GM19023 (cell line): ENCODE data around the gene PXT1.
A peak's percentile ranks its signal among the peaks of the same experiment; 100 is the strongest.
"Not testable (repeated sequence)": the region's sequence is repeated elsewhere in the genome, so short reads cannot be mapped to it uniquely, and the experiment has no call there.

ENCODE experiments used
- ATAC-seq: cut with Tn5 transposase; IDR thresholded peaks from one replicate; pipeline ENCODE4 v1.9.1; 2021; ENCODE audit warnings: mild to moderate bottlenecking, moderate library complexity; ENCODE audit not compliant: unreplicated experiment

PXT1 gene

DNA sequence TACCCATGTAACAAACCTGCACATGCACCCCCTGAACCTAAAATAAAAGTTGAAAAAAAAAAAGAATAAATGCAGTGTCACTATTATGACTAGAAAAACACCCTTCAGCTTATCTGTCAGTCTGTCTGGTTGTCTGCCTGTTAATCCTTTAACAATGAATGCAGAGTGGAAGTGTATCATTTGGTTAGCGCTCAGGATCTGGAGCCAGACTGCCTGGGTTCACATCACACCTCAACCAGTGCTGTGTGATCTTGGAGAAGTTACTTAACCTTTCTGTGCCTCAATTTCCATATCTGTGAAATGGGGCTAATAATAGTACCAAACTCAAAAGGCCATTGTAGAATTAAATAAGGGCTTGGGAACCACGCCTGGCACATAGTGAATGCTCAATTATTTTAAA is 72.0 kb downstream of the PXT1 start:
- no peak for ATAC-seq

DNA sequence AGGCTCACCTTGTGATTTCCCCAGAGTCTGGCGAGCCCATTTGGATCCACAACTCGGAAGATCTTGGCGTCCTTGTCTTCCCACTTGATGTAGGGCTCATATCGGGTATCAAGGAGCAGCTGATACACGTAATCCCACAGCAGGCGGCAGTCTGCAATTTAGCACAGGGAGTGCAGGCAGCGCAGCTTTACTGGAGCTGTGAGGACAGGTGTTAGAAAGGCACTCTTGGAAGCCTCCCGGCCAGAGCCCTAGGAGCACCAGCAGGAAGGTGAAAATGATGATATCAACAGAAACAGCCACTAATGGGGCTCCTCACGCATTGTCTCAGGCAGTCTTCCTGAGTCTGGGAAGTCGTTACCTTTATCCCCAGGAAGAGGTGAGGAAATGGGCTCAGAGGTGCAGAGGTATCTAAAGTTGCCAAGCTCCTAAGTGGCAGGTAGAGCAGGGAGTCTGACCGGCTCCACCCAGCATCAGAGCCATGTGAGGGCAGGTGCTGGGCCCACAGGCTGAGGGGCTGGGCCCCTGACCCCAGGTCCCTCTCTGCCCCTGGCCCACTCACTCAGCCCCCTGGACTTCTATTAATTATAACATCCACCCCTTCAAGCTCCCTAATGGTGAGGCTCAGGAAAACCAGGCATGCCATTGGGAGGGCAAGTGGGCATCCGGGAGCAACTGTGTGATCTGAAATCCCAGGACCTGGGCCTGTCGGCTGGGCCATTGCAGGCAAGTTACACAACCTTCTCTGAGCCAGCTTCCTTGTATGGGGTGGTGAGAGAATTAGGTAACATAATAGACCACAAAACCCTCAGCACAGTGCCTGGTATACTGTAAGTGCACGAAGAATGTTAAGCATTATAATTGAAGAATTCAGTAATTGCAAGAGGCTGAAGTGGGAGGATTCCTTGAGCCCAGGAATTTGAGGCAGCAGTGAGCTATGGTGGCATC is 73.5 kb downstream of the PXT1 start:
- no peak for ATAC-seq

DNA sequence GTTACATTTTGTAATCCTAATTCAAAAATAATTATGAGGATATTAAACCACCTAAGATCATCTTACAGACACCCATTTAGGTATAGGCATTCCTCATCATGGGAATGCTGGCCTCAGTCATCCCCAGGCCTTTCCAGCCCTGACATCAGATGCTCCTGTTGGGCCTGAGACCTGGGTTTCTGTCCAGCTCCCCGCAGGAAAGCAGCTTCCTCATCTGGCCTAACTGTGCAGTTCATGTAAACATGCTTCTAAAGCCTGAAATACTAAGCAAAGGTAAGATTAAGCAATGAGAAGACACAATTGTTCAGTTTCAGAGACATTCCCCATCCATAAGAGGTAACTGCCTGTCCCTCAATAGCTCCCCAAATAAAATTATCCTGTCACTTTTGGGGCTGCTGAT is 74.2 kb downstream of the PXT1 start:
- ATAC-seq, result no peak

DNA sequence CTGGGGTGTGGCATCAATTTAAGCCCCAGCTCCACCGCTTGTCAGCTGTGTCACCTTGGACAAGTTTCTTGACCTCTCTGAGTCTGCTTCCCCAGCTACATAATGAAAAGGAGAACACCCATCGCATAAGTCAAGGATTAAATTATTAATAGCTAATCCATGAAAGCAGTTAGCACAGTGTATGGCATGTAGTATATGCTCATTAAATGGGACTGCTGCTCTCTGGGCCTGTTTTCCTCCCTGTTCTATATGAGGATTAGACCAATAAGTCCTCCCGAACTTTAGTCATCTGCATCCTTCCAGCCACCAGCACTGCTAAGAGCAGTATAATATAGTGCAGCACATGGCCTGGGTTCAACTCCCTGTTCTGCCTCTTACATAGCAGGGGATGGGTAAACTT is 74.9 kb downstream of the PXT1 start:
- no peak for ATAC-seq

- ATAC-seq, result peak; percentile 56
These were observed 77.8 kb downstream of the PXT1 start for GRCh38 chr6:36364669-36365479.

- not testable (repeated sequence) for ATAC-seq
These were observed 78.5 kb downstream of the PXT1 start for GRCh38 chr6:36364061-36364635.

- ATAC-seq, result not testable (repeated sequence)
These were observed 79.3 kb downstream of the PXT1 start for GRCh38 chr6:36363371-36363752.

- no peak for ATAC-seq
These were observed 79.9 kb downstream of the PXT1 start for GRCh38 chr6:36362551-36363370.

- ATAC-seq, result no peak
These were observed 81.6 kb downstream of the PXT1 start for GRCh38 chr6:36361071-36361470.

GRCh38 chr6:36360241-36361054 is 82.2 kb downstream of the PXT1 start:
- ATAC-seq, result no peak

- peak; percentile 49 for ATAC-seq
These were observed 84.3 kb downstream of the PXT1 start for GRCh38 chr6:36358226-36358915.

DNA sequence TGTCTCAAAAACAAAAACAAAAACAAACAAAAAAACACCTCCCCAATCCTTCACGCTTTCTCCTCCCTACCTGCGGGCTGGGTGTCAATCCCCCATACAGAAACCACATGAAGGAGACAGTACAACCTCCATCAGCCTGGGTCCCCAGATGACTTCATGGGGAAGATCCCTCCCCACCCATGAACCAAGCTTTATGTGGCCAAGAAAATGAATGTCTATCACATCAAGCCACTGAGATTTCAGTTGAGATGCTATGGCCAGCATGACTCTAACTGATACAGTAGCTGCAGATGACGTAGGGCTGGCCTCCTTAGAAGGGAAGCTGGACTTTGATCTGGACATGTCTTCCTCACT is 84.8 kb downstream of the PXT1 start:
- ATAC-seq, result peak; percentile 50

DNA sequence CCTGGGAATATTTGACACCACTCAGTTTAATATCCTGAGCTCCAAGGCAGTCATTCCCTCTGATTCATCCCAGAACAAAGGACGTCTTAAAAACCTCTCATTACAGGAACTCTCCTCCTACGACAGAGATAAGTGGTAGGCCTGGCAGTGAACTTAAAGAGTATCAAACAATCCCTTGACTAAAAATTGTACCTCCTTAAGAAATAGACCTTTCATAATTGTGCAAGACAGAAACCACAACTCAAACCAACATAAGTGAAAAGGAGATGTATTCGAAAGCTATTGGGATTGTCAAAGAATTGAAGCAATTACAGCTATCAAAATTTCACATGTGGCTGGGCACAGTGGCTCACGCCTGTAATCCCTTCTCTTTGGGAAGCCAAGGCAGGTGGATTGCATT is 86.8 kb downstream of the PXT1 start:
- ATAC-seq, result no peak

- ATAC-seq, result no peak
These were observed 89.2 kb downstream of the PXT1 start for GRCh38 chr6:36353411-36353915.

- no peak for ATAC-seq
These were observed 90.0 kb downstream of the PXT1 start for GRCh38 chr6:36352477-36353157.

DNA sequence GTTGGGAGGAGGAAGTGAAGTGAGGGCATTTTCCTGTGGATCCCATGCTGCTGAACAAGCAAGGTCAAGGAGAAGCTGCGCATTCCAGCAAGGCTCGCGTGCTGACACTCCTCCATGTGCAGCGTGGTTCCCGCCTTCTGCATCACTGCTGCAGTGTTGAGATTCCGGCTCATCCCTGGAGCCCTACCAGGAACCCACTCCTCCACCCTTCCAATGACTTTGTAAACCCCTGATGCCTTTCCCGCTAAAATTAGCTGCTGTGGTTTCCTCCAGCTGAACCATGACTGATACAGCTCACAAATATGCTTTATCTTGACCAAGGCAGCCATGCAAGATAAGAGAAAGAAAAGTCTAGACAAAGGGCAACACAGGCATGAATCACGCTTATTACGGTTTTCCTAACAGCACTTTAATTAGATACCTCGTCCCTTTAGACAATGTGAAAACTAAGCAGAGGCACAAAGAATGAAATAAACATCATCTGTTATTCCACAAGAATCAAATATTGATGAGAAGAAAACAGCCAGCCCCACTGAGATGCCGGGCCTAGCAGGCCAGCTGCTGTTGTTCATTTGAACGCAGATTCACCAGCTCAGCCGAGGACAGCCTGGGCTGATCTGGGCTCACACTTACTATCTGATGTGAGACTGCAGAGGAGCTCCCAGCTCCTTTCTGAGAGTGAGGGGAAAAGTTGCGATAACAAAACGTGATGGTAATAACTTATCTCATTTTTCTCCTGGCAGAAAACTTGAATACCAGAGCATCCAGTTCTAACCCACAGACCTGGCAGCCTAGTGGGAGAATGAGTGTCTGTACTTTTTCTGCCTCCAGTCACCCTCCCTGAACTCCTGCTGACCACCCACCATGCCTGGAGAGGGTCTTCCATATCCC is 91.7 kb downstream of the PXT1 start:
- no peak for ATAC-seq

DNA sequence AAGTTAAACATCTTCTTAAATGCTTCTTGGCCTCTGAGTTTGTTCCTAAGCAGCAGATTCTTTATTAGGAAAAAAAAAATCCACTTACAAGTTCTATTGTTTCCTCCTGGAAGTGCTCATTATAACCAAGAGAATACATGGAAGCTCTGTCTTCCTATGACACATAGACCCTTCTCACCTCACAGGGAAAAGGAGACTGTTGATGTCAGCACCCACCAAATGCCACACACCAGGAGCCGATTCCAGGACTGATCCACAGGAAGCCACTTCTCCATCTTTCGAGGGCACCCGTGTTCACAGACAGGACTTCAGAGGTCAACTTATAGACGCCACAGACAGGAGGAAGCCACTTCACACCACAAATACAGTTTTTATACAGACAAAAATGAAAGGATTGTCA is 92.6 kb downstream of the PXT1 start:
- no peak for ATAC-seq

- ATAC-seq, result no peak
These were observed 93.4 kb downstream of the PXT1 start for GRCh38 chr6:36349240-36349639.
